Measurements from ENCODE around the gene PAM. TPM values are rescaled to one million over a fixed set of nuclear protein-coding genes. Genes with fewer than 3 reads are reported as not detected.

The PAM gene
- polyA plus RNA-seq, 1 donor from 2014 or later = 363 TPM

DNA sequence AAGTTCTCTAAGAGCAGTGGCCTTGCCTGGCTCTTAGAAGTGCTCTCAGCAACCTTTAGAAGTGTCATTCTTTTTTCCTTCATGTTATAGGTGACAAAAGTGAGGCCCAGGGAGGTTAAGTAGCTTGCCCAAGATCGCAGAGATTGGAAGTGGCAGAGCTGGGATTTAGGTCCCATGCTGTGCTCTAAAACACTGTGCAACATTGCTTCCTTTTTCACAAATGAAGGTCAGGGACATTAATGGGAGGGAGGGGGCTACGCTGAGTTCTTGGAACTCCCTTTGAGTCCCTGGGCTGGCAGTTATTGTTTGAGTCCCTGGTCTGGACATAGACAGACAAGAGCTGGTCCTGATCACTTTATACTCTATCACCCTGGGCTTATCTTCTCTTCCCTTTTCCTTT lies 45.3 kb downstream of the PAM start:
- no peak overlapping the region for H3K9ac ChIP-seq (ENCODE audit: low read length)
- H3K4me3 ChIP-seq (ENCODE audit: low read length) = no peak overlapping the region
- H3F3A ChIP-seq (ENCODE audit: insufficient read depth, low read length, poor library complexity, severe bottlenecking) = no peaks in the 10 kb centered on the region
- H3K36me3 ChIP-seq (ENCODE audit: insufficient read depth, low read length) = no peaks in the 10 kb centered on the region
- no peaks in the 10 kb centered on the region for H3K9me2 ChIP-seq (ENCODE audit: insufficient read depth, low read length)
- H3K27me3 ChIP-seq (ENCODE audit: insufficient read depth, low read depth, low read length) = no peaks in the 10 kb centered on the region
- H3K79me2 ChIP-seq (replicated peaks; ENCODE audit: insufficient read depth, low read length) = no peaks in the 10 kb centered on the region
- H3K27ac ChIP-seq (ENCODE audit: low read length) = peak overlapping the region; percentile 27
- no peak overlapping the region for H2AFZ ChIP-seq (ENCODE audit: low read depth, low read length)
- TF ChIP-seq MXI1 (conservative IDR thresholded peaks at IDR 0.05; ENCODE audit: poor library complexity, severe bottlenecking) (no peak), CTCF (IDR thresholded peaks at IDR 0.05; ENCODE audit: poor library complexity, severe bottlenecking) (no peak), REST (IDR thresholded peaks at IDR 0.05; ENCODE audit: borderline replicate concordance) (peak; percentile 42), TAF1 (IDR thresholded peaks at IDR 0.05; ENCODE audit: low read depth) (no peak)
- H4K20me1 ChIP-seq (ENCODE audit: insufficient read depth) = no peaks in the 10 kb centered on the region
- H3K4me2 ChIP-seq (ENCODE audit: low read length) = no peak overlapping the region
- H3K9me3 ChIP-seq (ENCODE audit: low read length) = no peaks in the 10 kb centered on the region

DNA sequence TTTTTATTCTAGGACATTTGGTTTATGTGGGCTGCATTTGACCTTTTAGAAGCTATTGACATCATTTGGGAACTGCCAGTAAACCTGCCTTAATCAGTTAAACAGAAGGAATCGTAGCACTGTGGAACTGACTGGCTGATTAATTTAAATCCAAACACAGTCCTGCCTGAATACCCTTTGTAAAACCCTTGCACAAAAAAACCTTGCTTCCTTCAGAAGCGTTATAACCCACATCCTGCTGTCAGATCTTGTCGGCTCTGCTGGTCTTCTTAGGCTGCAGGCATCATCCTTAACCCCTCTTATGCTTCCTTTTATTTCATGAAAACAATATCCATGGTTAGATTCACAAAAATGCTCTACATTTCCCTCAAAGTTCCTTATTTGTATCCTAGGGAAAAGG lies 46.3 kb downstream of the PAM start:
- TF ChIP-seq RAD21 (conservative IDR thresholded peaks at IDR 0.05) (no peak), POLR2AphosphoS5 (IDR thresholded peaks at IDR 0.05) (no peak)
- no peak overlapping the region for H3K4me2 ChIP-seq (ENCODE audit: low read length)
- no peaks in the 10 kb centered on the region for H3K9me3 ChIP-seq (ENCODE audit: low read length)
- no peaks in the 10 kb centered on the region for H4K20me1 ChIP-seq (ENCODE audit: insufficient read depth)
- H2AFZ ChIP-seq (ENCODE audit: low read depth, low read length) = no peak overlapping the region
- H3K9ac ChIP-seq (ENCODE audit: low read length) = peak overlapping the region; percentile 17
- H3K4me3 ChIP-seq (ENCODE audit: low read length) = no peak overlapping the region
- H3K79me2 ChIP-seq (replicated peaks; ENCODE audit: insufficient read depth, low read length) = no peaks in the 10 kb centered on the region
- H3K36me3 ChIP-seq (ENCODE audit: insufficient read depth, low read length) = no peaks in the 10 kb centered on the region
- peak overlapping the region; percentile 27 for H3K27ac ChIP-seq (ENCODE audit: low read length)
- H3F3A ChIP-seq (ENCODE audit: insufficient read depth, low read length, poor library complexity, severe bottlenecking) = no peaks in the 10 kb centered on the region
- H3K27me3 ChIP-seq (ENCODE audit: insufficient read depth, low read depth, low read length) = no peaks in the 10 kb centered on the region
- no peaks in the 10 kb centered on the region for H3K9me2 ChIP-seq (ENCODE audit: insufficient read depth, low read length)

DNA sequence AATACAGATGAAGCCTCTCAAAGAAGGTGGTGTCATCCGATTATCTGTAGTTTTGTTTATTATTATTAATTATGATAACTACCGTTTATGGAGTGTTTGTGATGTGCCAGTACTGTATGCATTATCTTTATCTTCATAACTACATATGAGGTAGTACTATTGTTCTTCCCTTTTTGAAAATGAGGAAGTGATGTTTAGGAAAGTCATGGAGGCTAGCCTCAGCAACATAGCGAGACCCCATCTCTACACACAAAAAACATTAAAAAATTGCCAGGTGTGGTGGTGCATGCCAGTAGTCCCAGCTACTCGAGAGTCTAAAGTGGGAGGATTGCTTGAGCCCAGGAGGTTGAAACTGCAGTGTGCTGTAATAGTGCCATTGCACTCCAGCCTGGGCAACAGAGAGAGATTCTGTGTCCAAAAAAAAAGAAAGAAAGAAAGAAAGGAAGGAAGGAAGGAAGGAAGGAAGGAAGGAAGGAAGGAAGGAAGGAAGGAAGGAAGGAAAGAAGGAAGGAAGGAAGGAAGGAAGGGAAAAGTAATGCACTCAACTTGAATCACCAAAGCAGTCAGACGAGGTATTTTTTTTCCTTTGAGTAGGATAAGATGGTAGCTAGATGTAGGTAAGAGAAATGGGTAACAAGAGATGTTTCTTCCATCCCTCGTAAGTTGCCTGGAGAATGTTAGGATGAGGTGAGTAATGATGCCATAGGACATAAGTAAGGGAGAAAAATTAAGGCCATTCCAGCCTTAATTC lies 47.8 kb downstream of the PAM start:
- Histone ChIP-seq H4K20me1 (ENCODE audit: insufficient read depth) (no peaks in the 10 kb centered on the region), H3K4me2 (ENCODE audit: low read length) (no peak overlapping the region), H3K27me3 (ENCODE audit: insufficient read depth, low read depth, low read length) (no peaks in the 10 kb centered on the region), H3K4me3 (ENCODE audit: low read length) (no peak overlapping the region), H3K36me3 (ENCODE audit: insufficient read depth, low read length) (no peaks in the 10 kb centered on the region), H2AFZ (ENCODE audit: low read depth, low read length) (no peak overlapping the region), H3K9ac (ENCODE audit: low read length) (no peak overlapping the region), H3K79me2 (replicated peaks; ENCODE audit: insufficient read depth, low read length) (no peaks in the 10 kb centered on the region), H3F3A (ENCODE audit: insufficient read depth, low read length, poor library complexity, severe bottlenecking) (no peaks in the 10 kb centered on the region), H3K9me2 (ENCODE audit: insufficient read depth, low read length) (no peaks in the 10 kb centered on the region), H3K27ac (ENCODE audit: low read length) (no peak overlapping the region), H3K9me3 (ENCODE audit: low read length) (no peaks in the 10 kb centered on the region)
- TF ChIP-seq TAF1 (IDR thresholded peaks at IDR 0.05; ENCODE audit: low read depth) (no peak), EP300 (conservative IDR thresholded peaks at IDR 0.05; ENCODE audit: poor library complexity, severe bottlenecking) (no peak), POLR2AphosphoS5 (IDR thresholded peaks at IDR 0.05) (no peak), MXI1 (conservative IDR thresholded peaks at IDR 0.05; ENCODE audit: poor library complexity, severe bottlenecking) (no peak), RAD21 (conservative IDR thresholded peaks at IDR 0.05) (no peak), EZH2 (IDR thresholded peaks at IDR 0.05; ENCODE audit: borderline replicate concordance, insufficient read depth, low read length, poor library complexity, severe bottlenecking) (no peak), REST (IDR thresholded peaks at IDR 0.05; ENCODE audit: borderline replicate concordance) (no peak), CTCF (IDR thresholded peaks at IDR 0.05; ENCODE audit: poor library complexity, severe bottlenecking) (no peak)

All from neural cell (in vitro differentiated cells).